HepG2 (cell line): ENCODE data around the gene DDI2. TPM values are rescaled to one million over a fixed set of nuclear protein-coding genes. Genes with fewer than 3 reads are reported as not detected.

Experiments used
- ATAC-seq: fragments of 200-7000 bp; cut with Tn5 transposase; 3 replicates; pipeline ENCODE4 v1.9.1; 2020; ENCODE audit warnings: mild to moderate bottlenecking, moderate library complexity
- BruUV-seq: library from RNA; stranded (reverse); fragments of 400-500 nt; replicated peaks from 2 replicates; lab custom pipeline; 2021; lab: Mats Ljungman, UMichigan
- CTCF ChIA-PET: fragments of 300-600 bp; formaldehyde crosslinking; extraction: SDS; loops from one replicate; lab custom pipeline; 2021; ENCODE audit warnings: low total read pairs, inconsistent platforms, low intra/inter-chr PET ratio; lab: Yijun Ruan, JAX
- POLR2A ChIA-PET: fragments of 350-600 bp; sonication (Branson Sonifier 250); formaldehyde crosslinking; loops from one replicate; lab custom pipeline; 2020; ENCODE audit warnings: antibody characterized with exemption, inconsistent platforms; lab: Yijun Ruan, JAX
- DNase-seq: peaks from one replicate; pipeline ENCODE4 v3.0.0-alpha.2; 2015; ENCODE audit warnings: low spot score
- FAIRE-seq: peaks from 3 replicates; lab custom pipeline; 2011; peaks lifted over from hg19 to GRCh38; lab: Jason Lieb, UNC
- H2AFZ ChIP-seq: one replicate; pipeline ENCODE4 v1.6.1; 2011; ENCODE audit warnings: low read length, inconsistent platforms
- H3K27ac ChIP-seq: fragments of 300-600 bp; 3 replicates; pipeline ENCODE4 v1.8.0; 2011; ENCODE audit warnings: mixed run types, mild to moderate bottlenecking, mixed read lengths, low read length, inconsistent platforms; ENCODE audit not compliant: insufficient read depth; ENCODE audit errors: extremely low read length
- H3K27me3 ChIP-seq, 2 experiments: fragments of 200-600 bp in 1 of 2; 2 replicates in 1 of 2; 3 replicates in 1 of 2; pipeline versions ENCODE4 v1.6.0 to v1.8.0; 2011; ENCODE audit warnings: low read length in 2 of 2, mild to moderate bottlenecking in 2 of 2, moderate library complexity in 2 of 2, inconsistent platforms in 1 of 2; ENCODE audit not compliant: insufficient read depth in 2 of 2, control insufficient read depth in 1 of 2
- H3K36me3 ChIP-seq, 2 experiments: fragments of 200-600 bp in 1 of 2; replicated peaks in 1 of 2; 2 replicates in 1 of 2; 3 replicates in 1 of 2; pipeline versions ENCODE4 v1.5.1 to v1.8.0; 2011; ENCODE audit warnings: low read length in 2 of 2, inconsistent platforms in 1 of 2; ENCODE audit not compliant: insufficient read depth in 2 of 2, control insufficient read depth in 1 of 2
- H3K4me1 ChIP-seq: 2 replicates; pipeline ENCODE4 v1.5.1; 2012; ENCODE audit warnings: low read length, inconsistent platforms; ENCODE audit not compliant: insufficient read depth
- H3K4me2 ChIP-seq: 2 replicates; pipeline ENCODE4 v1.6.0; 2011; ENCODE audit warnings: low read depth, low read length, inconsistent platforms
- H3K4me3 ChIP-seq, 3 experiments: fragments of 200-600 bp in 1 of 3; sonication (generic), shearing (Covaris generic) in 1 of 3; replicated peaks in 1 of 3; 2 replicates each; pipeline ENCODE4 v1.5.1; 2011 to 2016; ENCODE audit warnings: low read length in 3 of 3, inconsistent platforms in 2 of 3, low read depth in 2 of 3, mild to moderate bottlenecking in 2 of 3, control low read depth in 1 of 3, mixed read lengths in 1 of 3; ENCODE audit not compliant: insufficient read depth in 1 of 3
- H3K79me2 ChIP-seq: one replicate; pipeline ENCODE4 v1.6.1; 2011; ENCODE audit warnings: low read length, inconsistent platforms; ENCODE audit not compliant: insufficient read depth
- H3K9ac ChIP-seq: 2 replicates; pipeline ENCODE4 v1.6.0; 2011; ENCODE audit warnings: mild to moderate bottlenecking, low read depth, low read length, inconsistent platforms; ENCODE audit not compliant: insufficient read depth
- H3K9me3 ChIP-seq: 2 replicates; pipeline ENCODE4 v1.5.1; 2012; ENCODE audit warnings: mild to moderate bottlenecking, low read length
- H4K20me1 ChIP-seq: 2 replicates; pipeline ENCODE4 v1.6.0; 2011; ENCODE audit warnings: inconsistent platforms, mild to moderate bottlenecking, low read length, moderate library complexity; ENCODE audit not compliant: insufficient read depth
- KLF11 ChIP-seq: IDR thresholded peaks from 2 replicates; pipeline ENCODE4 v1.6.1; 2016; ENCODE audit warnings: missing compliant biosample characterization
- RBM22 ChIP-seq: fragments of 200-400 bp; formaldehyde crosslinking; optimal IDR thresholded peaks from 2 replicates; pipeline ENCODE3; 2017; ENCODE audit warnings: mild to moderate bottlenecking, low read length, moderate library complexity
- ZNF121 ChIP-seq: sonication (generic); formaldehyde crosslinking; IDR thresholded peaks from 2 replicates; pipeline ENCODE4 v1.5.0; 2020; ENCODE audit warnings: mild to moderate bottlenecking, missing genetic modification reagents
- ZNF652 ChIP-seq: IDR thresholded peaks from 2 replicates; pipeline ENCODE4 v1.6.1; 2016; ENCODE audit warnings: low read depth, borderline replicate concordance
- WGBS: methylation state at CpG from one replicate; pipeline ENCODE4 v1.1.6; 2017; ENCODE audit warnings: low lambda C conversion rate; 5-methylcytosine and 5-hydroxymethylcytosine counted together
- in situ Hi-C: cut with HindIII; loops from 2 replicates; pipeline ENCODE4 v1.10.0; 2017; ENCODE audit warnings: low pct_unique_long_range_greater_than_20kb; ENCODE audit not compliant: extremely low pct_ligation_motif_present
- intact Hi-C: fragments of 100-400 bp; cut with micrococcal nuclease; formaldehyde crosslinking; loops from one replicate; pipeline ENCODE4 v1.10.0; 2022; ENCODE audit not compliant: unreplicated experiment
- polyA plus RNA-seq, 8 experiments: library from polyadenylated mRNA; depleted of rRNA in 3 of 8; stranded (reverse) in 7 of 8; unstranded in 1 of 8; fragments of >200 nt; fragmentation: Illumina TruSeq in 4 of 8; extraction: Trizol in 4 of 8; gene quantifications; 2 replicates each; pipeline versions ENCODE4 v1.2.1 to v1.2.3, GENCODE V29; 2011 to 2016; ENCODE audit warnings: low read depth in 4 of 8, missing spikeins in 1 of 8, mixed read lengths in 1 of 8; ENCODE audit not compliant: insufficient read depth in 1 of 8
- total RNA-seq, 5 experiments: library from RNA; depleted of rRNA; stranded (reverse); fragments of >200 nt; fragmentation: Illumina TruSeq; extraction: Trizol; gene quantifications; 2 replicates each; pipeline ENCODE4 v1.2.3, GENCODE V29; 2016; ENCODE audit warnings: low read depth in 1 of 5
- TF ChIP-seq, protein P1 (sequence below): sonication (generic); formaldehyde crosslinking; IDR thresholded peaks from 2 replicates; pipeline ENCODE4 v1.4.0; 2020; ENCODE audit warnings: missing genetic modification reagents

DDI2 gene
- total and polyA plus RNA-seq, 2 of the 13 experiments (the other 11 are each of a cell fraction or from before 2014, with no cell fraction given) = 8.5 to 25.7 TPM

DNA sequence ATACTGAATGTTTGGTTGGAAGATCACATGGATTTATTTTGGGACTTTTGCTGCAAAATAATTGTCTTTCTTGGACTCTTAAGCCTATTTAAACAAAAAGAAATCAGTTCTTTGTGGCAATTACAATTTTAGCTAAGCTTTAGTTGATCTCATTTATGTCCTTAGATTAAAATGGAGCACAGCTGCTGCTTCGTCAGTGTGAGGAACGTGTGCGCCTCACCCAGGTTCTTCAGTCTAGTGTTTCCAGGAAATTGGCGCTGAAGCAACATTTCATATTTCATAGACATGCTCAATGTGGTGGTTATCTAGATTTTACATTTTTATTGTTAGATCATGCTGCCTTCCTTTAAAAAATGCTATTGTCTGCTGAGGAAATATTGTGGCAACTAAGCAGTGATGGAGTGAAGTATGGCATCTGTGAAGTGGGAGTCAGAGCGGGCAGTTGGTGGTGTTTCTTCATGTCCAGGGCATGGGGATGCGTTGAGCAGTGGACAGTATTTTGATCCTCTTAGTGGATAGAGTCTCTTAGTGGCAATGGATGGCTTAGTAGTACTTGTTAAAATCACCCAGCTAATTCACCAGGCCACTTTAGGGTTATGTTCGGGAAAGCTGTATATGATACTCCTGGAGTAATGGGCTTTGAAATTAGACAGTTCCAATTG is 5.6 kb downstream of the DDI2 start:
- Histone ChIP-seq H3K4me3 (no peak overlapping the region), H3K9me3 (no peaks in the 10 kb centered on the region), H3K4me2 (peak overlapping the region; percentile 92), H3K27me3 (no peaks in the 10 kb centered on the region; a peak in 1 of 5 replicates), H4K20me1 (peaks cover 80% of the 10 kb centered on the region), H2AFZ (no peak overlapping the region), H3K9ac (no peak overlapping the region), H3K4me1 (peaks cover 81% of the 10 kb centered on the region), H3K79me2 (peaks cover 93% of the 10 kb centered on the region), H3K36me3 (peaks cover 11 to 31% of the 10 kb centered on the region in 2 experiments), H3K27ac (no peak overlapping the region)
- DNase-seq (no peak), FAIRE-seq (no peak), ATAC-seq (no peak)
- in situ Hi-C loops = no loop called here
- no TSS peak for BruUV-seq
- intact Hi-C loops = loop anchor here (10.0 kb wide), 1 partner anchor 62 kb away; the partner anchor contains the start of gene PLEKHM2
- POLR2A ChIA-PET = no interaction called here
- 93% methylated on average over 7 of the region's 7 CpGs for WGBS
- TF ChIP-seq RBM22 (peak; percentile 19), ZNF652 (CRISPR knock-in tag) (no peak)
- CTCF ChIA-PET = no interaction called here

DNA sequence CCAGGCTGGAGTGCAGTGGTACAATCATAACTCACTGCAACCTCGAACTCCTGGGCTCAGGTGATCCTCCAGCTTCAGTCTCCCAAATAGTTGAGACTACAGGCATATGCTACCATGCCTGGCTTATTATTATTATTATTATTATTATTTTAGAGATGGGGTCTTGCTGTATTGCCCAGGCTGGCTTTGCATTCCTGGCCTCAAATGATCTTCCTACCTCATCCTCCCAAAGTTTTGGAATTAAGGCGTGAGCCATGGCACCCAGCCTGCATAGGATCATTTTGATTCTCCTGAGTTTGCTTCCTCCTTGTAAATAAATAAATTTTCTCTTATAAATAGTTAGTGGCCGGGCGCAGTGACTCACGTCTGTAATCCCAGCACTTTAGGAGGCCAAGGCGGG is 6.2 kb downstream of the DDI2 start:
- Histone ChIP-seq H3K36me3 (peaks cover 11 to 37% of the 10 kb centered on the region in 2 experiments), H3K4me2 (no peak overlapping the region), H3K27me3 (no peaks in the 10 kb centered on the region), H3K4me3 (no peak overlapping the region), H3K4me1 (peaks cover 81% of the 10 kb centered on the region), H4K20me1 (peaks cover 86% of the 10 kb centered on the region), H3K27ac (no peak overlapping the region), H2AFZ (no peak overlapping the region), H3K9ac (no peak overlapping the region), H3K9me3 (no peaks in the 10 kb centered on the region), H3K79me2 (peaks cover 93% of the 10 kb centered on the region)
- ChIA-PET POLR2A (interaction anchor here (1.1 kb wide), 1 partner anchor 10 kb away, joined by 3 read pairs; no protein-coding TSS in a partner anchor), CTCF (no interaction called here)
- WGBS = 86% methylated on average over 6 of the region's 6 CpGs
- BruUV-seq = no TSS peak
- in situ Hi-C loops (no loop called here), intact Hi-C loops (loop anchor here (10.0 kb wide), 1 partner anchor 61 kb away; the partner anchor contains the start of gene PLEKHM2)
- no peak for FAIRE-seq
- no peak for TF ChIP-seq KLF11
- TF ChIP-seq, protein P1, sequence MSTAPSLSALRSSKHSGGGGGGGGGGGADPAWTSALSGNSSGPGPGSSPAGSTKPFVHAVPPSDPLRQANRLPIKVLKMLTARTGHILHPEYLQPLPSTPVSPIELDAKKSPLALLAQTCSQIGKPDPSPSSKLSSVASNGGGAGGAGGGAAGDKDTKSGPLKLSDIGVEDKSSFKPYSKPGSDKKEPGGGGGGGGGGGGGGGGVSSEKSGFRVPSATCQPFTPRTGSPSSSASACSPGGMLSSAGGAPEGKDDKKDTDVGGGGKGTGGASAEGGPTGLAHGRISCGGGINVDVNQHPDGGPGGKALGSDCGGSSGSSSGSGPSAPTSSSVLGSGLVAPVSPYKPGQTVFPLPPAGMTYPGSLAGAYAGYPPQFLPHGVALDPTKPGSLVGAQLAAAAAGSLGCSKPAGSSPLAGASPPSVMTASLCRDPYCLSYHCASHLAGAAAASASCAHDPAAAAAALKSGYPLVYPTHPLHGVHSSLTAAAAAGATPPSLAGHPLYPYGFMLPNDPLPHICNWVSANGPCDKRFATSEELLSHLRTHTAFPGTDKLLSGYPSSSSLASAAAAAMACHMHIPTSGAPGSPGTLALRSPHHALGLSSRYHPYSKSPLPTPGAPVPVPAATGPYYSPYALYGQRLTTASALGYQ (CRISPR knock-in tag) = no peak
- peak; percentile 33; the same call in 1 of the 2 replicates for TF ChIP-seq ZNF121 (CRISPR knock-in tag)
- DNase-seq = no peak
- no peak for ATAC-seq
